ENCODE results near the gene RAB43.
"Not testable (repeated sequence)": the region's sequence is repeated elsewhere in the genome, so short reads cannot be mapped to it uniquely, and the experiment has no call there.

RAB43 gene

DNA sequence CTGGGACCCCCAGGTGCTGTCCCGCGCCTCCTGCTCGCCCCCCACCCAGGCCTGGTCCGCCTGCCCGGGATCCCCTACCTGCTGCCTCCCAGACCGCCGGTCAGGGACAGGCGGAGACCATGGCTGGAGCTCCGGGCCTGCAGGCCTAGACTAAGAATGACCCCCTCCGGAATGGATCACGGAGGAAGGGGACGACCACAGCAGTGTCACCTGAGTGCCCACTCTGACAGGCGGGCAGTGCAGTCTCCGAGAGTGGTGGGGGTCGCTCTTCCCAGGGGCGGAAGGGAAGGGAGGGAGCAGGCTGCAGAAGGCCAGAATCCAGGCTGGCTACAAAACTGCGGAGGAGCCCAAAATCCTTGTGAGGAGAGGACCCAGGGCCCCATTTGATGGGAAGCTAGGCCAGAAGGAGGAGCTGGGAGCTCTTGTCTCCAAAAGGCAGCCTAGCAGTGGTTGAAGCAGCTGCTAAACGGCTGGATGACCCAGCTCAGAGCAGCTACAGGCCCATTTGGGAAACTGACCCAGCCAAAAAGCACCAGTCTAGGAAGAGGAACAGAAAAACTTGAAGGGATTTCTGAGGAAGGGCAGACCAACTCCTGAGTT, 908 bp upstream of the RAB43 start:
- DNase-seq (ENCODE audit: low read depth in 3 of 3): no peak

DNA sequence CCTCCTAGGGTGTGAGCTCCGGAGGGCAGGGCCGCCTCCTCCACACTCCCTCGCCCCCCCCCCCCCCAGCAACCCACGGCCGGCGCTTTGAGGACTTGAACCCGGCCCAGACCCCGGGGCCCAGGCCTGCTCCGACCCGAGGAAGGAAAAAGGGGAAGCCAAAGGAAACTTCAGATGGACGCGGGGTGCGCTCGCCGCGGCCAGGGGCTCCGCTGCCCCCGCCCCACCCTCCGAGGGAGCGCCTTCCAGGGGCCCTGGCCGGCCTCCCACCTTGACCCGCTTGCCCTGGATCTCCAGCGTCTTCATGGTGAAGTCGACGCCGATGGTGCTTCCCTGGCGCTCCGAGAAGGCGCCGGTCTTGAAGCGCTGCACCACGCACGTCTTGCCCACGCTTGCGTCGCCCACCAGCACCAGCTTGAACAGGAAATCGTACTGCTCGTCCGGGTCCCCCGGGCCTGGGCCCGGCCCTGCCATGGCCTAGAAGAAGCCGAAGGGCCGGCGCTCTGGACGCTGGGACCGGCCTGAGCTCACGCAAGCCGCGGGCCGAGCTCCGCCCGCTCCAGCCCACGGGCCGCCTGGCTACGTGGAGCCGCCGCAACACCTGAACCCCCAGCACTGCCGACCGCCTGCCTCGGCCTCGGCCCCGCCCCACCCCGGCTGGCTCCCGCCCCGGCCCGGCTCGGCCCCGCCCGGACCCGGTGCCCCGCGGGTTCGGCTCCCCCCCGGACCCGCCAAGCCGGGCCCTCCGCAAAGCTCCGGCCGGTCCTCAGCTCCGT, 400 bp downstream of the RAB43 start:
- no peak for DNase-seq (ENCODE audit: low read depth in 3 of 3)

DNA sequence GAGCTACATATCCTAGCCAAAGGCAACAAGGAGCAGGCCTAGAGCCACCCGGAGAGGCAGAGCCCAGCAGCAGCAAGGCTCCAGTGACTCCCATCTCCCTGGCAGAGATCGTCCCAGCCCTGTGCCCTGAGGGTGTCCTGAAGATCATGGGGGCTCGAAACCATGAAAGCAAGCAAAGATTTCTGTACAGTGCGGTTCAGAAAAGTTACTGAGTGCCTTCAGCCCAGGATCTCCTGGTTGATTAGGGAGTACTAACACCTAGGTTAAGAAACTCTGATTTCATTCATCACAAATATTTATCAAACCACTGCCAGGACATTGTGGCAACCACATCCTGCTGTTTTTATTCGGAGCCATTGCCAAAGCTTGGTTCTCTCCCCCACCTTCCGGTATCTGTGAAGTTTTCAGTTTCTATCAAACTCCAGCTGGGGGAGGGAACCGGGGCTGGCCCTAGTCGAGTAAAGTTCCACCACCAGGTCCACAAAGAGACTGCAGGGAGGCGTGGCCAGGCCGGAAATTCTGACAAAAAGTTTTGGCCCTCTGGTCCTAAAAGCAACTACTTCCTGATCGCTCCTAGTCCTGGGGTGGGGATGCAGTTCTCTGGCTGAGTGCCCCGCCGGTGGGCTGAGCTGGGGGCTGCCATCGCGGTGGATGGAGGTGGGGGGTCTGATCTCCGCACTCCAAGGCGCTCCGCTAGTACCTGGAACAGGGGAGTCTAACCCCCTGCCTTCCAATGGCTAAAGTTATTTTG, 1.2 kb downstream of the RAB43 start:
- peak; percentile 85 to 91 (median 88) for DNase-seq (ENCODE audit: low read depth in 3 of 3)

DNA sequence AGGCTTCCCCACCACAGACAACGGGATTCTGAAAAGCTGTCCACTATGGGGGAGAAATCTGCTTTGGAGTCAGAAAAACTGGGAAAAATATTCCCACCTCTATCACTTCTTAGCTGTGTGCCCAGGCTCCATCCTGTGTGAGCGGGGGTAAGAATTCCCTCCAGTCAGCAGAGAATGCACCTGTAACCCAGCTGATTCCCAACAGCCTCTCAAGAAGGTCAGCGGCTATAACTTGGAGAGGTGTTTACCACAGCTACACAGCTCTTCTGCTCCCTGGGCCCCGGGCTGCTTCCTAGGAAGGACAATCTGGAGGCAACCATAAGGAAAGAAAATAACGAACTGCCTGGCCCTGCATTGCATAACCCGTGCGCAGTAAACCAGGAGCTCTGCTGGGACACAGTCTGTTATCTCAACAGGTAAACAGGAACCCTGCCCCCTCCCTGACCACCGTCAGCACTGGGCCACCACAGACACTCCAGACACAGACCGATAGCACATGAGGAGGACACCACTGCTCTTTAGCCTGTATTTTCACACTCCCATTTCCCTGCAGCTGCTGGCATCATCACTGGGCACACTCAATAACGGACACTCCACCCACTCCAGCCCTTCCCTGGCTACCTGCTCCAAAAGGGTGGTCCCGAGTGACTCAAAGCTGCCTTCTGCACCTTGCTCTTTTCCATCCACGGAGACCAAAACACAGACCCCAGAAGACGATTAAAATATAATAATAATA, 2.1 kb downstream of the RAB43 start:
- DNase-seq (ENCODE audit: low read depth in 3 of 3): no peak

DNA sequence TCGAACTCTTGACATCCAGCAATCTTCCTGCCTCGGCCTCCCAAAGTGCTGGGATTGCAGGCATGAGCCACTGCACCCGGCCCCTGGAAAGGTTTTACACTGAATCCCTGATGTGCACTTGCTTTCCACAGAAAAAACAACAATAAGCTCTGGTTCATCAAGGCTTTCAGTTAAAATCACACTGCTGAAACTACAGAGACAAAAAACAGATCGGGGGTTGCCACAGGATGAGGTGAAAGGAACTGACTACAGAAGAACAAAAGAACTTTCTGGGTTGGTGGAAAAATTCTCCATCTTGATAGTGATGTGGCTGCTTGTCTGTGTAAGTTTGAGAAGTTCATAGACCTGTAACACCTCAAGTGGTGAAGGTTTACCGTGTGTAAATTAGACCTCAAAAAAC, 2.9 kb downstream of the RAB43 start:
- DNase-seq (ENCODE audit: low read depth in 3 of 3): no peak

DNA sequence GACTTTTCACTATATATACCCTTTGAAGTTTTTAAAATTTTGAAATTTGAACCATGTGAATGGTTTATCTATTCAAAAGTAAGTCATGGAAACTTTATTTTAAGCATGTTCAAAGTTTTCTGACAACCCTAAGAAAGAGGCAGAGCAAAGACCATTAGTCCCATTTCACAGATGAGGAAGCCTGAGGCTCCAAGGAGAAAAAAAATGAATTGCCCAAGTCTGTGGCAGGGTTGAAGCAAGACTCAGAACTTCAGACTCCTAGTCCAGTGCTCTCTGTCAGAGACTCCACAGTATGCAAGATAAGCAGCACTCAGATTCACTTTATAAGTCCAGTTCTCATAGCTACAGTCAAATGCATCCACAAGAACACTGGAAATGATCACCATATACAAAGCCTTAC, 4.5 kb downstream of the RAB43 start:
- no peak for DNase-seq (ENCODE audit: low read depth in 3 of 3)

DNA sequence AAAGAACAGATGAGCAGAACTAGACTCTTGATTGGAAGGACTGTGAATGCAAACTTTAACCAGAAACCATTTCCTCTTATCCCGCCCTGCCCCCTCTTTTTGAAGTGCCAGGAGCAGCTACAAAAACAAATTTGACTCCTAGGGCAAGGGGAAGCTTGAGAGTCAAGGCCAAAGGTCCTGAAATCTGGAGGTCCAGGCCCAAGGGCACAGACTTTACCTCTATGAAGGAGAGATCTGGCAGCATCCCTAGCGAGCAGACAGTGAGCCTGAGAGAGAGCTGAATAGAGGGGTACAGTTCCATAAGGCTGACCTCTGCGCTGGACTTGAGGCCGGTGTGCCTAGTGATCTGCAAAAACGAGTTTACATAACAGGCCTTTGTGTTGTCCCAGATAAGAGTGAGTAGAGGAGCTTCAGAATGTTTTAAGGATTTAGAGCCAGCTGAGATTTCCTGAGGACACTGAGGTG, 5.1 kb downstream of the RAB43 start:
- DNase-seq (ENCODE audit: low read depth in 3 of 3): no peak

DNA sequence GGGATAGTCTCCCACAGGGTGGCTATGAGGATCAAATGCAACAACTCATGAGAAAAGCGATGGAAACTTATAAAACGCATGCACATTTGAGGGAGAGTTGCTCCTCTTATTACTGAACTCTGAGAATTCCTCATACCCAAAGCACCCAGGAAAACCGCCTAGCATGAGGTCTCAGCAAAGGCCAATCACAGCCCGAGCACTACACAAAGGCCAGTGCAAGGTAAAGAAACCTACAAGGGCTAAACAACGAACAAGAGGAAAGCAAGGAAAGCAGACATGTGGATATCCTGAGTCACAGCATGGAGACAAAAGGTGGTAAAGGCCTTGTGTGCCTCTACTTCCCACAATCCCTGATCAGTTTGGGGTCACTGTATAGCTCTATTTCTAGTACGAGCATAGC, 7.1 kb downstream of the RAB43 start:
- DNase-seq (ENCODE audit: low read depth in 3 of 3): no peak

DNA sequence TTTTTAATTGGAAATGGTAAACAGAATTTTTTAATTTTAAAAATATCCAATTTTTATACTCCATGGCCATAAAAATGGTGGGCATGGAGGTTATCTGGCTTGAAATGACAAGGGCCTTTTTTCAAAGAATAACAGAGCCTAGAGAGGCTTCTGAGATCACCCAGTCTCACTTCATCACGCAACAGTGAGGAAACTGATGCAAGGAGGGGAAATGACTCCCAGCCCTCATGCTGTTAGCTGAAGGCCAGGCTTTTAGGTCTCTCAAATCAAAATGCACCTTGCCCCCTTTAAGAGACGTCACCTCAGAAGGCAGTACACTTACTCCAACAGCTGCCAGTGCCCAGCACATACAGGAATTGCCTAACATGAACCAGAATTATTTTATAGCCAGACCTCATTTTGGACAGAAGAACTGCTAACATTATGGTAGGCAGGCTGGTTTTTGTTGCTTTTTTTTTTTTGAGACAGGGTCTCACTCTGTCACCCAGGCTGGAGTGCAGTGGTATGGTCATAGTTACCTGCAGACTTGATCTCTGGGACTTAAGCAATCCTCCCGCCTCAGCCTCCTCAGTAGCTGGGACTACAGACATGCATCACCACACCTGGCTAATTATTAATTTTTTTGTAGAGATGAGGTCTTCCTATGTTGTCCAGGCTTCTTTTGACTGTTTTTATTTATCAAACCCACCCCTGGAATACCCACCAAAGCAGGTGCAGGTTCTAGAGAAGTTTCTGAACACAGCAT, 9.1 kb downstream of the RAB43 start:
- peak in 1 of 3 donors; percentile 44 for DNase-seq (ENCODE audit: low read depth in 3 of 3)

DNA sequence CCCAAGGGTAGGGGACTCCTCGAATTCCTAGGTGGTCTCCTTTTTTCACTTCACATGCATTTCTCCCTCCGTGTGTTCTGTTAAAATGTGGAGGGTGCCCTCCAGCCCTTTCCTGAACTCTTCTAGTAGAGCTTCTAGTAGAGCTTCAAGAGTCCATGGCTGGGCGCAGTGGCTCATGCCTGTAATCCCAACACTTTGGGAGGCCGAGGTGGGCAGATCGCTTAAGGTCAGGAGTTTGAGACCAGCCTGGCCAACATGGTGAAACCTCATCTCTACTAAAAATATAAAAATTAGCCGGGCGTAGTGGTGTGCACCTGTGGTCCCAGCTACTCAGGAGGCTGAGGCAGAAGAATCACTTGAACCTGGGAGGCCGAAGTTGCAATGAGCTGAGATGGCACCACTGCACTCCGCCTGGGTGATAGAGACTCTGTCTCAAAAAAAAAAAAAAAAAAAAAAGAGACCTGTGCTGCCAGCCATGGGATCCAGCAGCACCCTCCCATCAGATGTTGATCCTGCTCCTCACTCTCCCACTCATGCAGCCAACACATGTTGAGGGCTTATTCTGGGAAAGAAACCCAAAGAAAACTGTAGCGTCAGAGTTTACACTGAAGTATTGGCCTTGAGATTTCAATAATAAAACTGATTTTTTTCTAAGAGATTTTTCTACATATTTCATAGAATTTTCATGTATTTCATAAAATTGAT, 10.4 kb downstream of the RAB43 start:
- not testable (repeated sequence) for DNase-seq (ENCODE audit: low read depth in 3 of 3)

DNA sequence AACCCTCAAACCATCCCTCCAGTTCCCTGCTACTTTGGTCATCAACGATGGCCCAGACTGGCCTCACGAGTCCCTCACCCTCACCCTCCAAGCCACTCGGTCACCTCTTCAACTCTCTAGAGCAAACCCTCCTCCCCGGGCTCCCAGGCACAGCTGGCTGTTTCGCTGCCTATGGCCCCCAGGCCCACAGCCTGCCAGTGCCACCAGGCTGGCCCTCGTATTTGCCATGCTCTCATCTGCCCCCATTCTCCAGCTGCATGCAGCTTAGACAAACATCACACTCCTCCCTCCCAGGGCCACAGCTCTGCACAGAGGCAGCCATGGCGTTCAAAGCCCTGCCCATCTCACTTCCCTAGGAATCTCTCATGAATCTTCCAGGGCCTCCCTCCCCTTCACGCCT, 13.8 kb downstream of the RAB43 start:
- DNase-seq (ENCODE audit: low read depth in 3 of 3): no peak

DNA sequence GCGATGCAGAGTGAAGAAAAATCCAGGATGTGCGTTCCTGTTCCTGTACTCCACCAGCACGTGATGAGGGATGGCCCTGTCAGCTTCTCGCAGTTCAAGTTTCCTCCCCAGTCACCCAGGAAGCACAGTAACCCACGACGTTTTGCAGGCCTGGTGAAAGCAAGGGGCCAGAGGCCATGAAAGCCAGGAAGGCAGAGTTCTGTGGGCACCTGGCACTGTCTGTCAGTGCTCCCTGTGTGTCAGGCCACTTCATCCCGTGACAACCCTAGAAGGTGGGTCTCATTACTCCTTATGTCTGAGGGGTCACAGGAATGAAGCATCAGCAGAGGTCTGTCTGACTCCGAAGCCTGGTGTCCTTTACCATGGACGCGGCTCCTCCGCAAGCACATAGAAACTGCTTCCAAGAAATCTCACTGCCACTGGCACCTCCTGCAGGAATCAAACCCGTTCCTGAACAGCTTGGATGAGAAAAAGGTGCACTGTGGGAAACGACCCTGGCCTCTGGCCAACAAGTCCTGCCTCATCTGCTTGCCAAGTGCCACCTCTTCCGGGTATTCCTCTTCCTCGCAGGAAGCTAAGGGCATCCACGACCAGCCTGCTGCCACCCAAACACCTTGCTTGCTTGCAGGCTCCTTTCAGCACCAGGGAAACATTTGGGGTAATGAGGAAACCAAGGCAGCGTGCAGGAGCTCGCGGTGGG, 14.6 kb downstream of the RAB43 start:
- no peak for DNase-seq (ENCODE audit: low read depth in 3 of 3)

DNA sequence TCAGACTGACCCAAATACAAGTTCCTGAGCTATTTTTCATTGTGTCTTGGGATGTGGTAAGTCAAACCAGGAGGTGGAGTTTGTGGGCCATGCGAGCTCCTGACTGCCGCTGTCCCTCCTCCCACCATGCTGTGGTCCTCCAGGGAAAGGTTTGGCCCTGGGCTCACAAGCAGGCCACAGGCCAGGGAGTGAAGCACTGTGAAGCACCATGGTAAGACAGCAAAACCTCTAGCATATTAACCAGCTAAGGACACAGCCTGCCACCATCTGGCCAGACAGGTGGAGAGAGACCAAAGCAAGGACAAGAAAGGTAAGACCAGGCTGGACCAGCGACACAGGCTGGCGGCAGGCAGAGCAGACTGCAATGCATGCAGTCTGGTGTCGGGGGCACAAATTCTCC, 15.3 kb downstream of the RAB43 start:
- DNase-seq (ENCODE audit: low read depth in 3 of 3): no peak

DNA sequence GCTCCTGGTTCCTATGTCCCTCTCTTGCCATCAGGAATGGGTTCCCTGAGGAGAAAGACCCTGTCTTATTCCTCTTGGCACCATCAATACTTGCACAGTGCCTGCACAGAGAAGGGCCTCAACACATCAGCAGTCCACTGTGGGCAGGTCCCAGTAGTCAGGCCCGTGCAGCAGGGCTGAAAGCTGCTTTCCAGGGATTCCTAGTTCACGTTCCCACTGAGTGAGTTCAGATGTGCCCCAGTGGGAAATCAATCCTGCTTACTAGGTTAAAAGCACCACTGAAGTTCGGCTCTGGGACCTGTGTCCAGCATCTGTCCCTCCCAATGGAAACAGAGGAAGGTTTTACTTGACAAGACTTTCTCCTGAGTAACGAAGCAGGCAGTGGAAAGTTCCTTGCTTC, 15.7 kb downstream of the RAB43 start:
- DNase-seq (ENCODE audit: low read depth in 3 of 3): no peak

DNA sequence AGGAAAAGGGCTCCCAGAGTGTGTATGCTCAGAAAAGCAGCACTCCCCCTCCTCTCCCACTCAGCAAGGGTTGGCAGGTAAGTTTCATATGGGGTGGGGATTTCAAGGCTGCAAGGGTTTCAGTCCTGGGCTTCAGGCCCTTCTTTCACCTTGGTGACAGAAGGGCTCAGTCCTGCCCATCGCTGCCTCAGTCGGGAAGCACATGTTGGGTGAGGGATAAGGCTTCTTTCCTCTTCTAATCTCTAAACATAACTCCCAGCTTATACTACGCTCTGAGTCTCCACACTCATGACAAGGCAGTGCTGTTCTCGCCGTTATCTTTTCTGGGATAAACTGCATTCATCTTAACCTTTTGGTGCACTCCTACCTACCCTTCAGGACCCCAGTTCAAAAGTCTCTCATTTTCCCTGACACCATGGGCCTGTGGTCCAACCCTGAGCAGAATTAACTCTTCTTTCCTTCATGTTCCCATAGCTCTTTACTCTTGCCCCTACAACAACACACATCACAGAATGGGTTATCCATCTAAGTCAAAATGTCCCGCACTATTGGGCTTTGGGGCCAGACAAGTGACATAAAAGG, 17.0 kb downstream of the RAB43 start:
- DNase-seq (ENCODE audit: low read depth in 3 of 3): no peak

DNA sequence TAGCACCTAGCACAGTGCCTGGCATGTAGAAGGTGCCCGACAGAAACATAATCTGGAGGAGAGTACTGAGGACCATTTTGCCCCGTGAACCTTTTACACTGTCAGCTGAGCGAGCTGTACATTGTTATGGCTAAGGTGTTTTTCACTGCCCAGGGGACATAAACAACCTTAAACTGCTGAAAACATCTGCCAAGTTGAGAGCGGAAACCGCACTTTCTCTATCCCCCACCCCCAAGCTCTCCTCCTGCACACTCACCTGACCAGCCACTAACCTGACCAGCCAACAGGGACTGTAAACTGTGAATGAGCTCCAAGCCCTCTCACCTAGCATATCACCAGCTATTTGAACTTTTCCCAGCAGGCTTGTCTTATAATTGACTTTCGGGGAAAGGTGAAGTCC, 17.6 kb downstream of the RAB43 start:
- DNase-seq (ENCODE audit: low read depth in 3 of 3): no peak

DNA sequence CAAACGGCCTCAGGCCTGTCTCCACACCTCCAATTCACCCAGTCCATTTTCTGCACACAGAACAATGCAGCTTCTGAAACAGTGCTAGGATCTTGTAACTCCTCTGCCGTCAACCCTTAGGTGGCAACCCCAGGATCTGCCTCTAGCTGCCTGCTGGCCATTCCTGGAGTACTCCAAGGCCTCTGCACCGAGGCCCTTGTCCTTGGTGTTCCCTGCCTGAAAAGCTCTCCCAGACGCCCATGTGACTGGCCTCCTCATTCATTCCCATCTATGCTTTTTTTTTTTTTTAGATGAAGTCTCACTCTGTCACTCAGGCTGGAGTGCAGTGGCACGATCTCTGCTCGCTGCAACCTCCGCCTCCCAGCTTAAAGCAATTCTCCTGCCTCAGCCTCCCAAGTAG, 18.3 kb downstream of the RAB43 start:
- DNase-seq (ENCODE audit: low read depth in 3 of 3): no peak

DNA sequence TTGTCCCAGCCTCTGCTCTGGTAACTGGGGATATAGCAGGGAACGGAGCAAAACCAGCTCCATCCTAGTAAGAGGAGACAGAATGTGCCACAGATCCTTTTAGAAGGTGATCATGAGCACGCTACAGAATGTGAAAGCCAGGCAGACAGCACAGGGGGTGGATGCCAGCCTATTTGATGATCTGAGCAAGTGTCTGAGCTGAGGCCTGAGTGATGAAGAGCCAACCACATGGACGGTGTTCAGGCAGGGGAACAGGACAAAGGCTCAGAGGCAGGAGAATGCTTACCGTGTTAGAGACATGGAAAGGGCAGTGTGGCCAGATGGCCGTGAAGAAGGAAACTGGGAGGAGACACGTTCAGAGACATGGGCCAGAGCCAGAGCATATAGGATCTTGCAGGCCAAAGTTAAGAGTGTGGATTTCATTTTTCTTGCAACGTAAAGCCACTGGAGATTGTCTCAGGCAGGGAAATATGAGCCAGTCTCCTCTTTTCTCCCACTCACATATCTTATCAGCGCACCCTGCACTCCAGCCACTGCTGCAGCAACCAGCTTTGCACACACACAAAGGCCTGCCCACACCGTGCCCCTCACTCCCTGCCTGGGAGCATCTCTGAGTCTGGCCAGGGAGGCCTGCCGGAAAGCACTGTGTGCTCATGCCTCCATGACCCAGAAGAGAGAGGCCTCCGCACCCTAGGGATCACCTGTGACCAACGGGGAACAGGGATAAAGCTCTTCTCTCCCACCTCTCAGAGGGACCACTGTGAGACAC, 20.1 kb downstream of the RAB43 start:
- DNase-seq (ENCODE audit: low read depth in 3 of 3): no peak

DNA sequence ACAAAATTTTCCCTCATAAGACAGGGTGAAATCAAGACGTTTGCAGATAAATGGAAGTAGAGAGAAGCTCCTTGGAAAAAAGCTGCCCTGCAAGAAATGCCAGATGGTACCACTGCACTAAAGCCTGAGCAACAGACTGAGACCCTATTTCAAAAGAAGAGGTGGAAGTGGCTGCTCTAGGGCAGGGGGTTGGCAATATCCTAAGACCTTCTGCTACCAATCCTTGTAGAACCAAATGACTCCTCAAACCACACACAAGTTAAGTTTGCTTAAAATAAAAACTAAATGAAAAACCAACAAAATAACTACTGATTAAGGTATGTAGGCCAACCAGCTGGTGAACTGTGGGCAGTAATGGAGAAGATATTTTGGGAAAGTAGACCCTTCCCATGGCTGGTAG, 21.3 kb downstream of the RAB43 start:
- DNase-seq (ENCODE audit: low read depth in 3 of 3): no peak
